ENCODE measurements around the gene ACP6. TPM values are rescaled to one million over a fixed set of nuclear protein-coding genes. Genes with fewer than 3 reads are reported as not detected.

The ACP6 gene
- total and polyA plus RNA-seq, 2 of the 13 experiments (the other 11 are each of a cell fraction or from before 2014, with no cell fraction given), result 18.1 to 33.7 TPM

DNA sequence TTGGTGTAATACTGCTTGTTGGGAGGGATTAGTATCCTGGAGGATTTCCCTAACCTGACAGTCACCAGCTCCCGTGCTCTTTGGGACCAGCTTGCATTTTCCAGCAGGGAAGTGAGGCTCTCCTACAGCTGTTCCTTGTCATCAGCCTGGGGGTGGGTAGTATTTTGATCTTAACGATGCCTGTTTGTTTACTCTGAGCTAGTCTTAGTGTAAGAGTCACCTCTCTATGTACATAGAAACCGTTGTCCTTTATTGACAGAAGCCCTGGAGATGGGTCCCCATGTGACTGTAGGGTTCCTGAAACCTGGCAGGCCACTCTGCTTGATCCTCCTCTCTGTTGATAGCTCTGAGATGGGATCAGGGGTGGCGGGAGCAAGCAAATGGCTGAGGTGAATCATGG, 58.0 kb downstream of the ACP6 start (continued):
- TF ChIP-seq, protein P1, sequence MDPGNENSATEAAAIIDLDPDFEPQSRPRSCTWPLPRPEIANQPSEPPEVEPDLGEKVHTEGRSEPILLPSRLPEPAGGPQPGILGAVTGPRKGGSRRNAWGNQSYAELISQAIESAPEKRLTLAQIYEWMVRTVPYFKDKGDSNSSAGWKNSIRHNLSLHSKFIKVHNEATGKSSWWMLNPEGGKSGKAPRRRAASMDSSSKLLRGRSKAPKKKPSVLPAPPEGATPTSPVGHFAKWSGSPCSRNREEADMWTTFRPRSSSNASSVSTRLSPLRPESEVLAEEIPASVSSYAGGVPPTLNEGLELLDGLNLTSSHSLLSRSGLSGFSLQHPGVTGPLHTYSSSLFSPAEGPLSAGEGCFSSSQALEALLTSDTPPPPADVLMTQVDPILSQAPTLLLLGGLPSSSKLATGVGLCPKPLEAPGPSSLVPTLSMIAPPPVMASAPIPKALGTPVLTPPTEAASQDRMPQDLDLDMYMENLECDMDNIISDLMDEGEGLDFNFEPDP (CRISPR knock-in tag; conservative IDR thresholded peaks at IDR 0.05), result no peak
- TF ChIP-seq FOSL1 (CRISPR knock-in tag; IDR thresholded peaks at IDR 0.05; ENCODE audit: borderline replicate concordance), result no peak; the same call in 1 of the 2 replicates
- TF ChIP-seq ZFP82 (CRISPR knock-in tag; IDR thresholded peaks at IDR 0.05; ENCODE audit: borderline replicate concordance), result no peak
- no peak for TF ChIP-seq ZNF747 (CRISPR knock-in tag; IDR thresholded peaks at IDR 0.05; ENCODE audit: borderline replicate concordance)
- TF ChIP-seq, protein P2, sequence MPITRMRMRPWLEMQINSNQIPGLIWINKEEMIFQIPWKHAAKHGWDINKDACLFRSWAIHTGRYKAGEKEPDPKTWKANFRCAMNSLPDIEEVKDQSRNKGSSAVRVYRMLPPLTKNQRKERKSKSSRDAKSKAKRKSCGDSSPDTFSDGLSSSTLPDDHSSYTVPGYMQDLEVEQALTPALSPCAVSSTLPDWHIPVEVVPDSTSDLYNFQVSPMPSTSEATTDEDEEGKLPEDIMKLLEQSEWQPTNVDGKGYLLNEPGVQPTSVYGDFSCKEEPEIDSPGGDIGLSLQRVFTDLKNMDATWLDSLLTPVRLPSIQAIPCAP (CRISPR knock-in tag; IDR thresholded peaks at IDR 0.05; ENCODE audit: low read depth), result no peak
- TF ChIP-seq, protein P3, sequence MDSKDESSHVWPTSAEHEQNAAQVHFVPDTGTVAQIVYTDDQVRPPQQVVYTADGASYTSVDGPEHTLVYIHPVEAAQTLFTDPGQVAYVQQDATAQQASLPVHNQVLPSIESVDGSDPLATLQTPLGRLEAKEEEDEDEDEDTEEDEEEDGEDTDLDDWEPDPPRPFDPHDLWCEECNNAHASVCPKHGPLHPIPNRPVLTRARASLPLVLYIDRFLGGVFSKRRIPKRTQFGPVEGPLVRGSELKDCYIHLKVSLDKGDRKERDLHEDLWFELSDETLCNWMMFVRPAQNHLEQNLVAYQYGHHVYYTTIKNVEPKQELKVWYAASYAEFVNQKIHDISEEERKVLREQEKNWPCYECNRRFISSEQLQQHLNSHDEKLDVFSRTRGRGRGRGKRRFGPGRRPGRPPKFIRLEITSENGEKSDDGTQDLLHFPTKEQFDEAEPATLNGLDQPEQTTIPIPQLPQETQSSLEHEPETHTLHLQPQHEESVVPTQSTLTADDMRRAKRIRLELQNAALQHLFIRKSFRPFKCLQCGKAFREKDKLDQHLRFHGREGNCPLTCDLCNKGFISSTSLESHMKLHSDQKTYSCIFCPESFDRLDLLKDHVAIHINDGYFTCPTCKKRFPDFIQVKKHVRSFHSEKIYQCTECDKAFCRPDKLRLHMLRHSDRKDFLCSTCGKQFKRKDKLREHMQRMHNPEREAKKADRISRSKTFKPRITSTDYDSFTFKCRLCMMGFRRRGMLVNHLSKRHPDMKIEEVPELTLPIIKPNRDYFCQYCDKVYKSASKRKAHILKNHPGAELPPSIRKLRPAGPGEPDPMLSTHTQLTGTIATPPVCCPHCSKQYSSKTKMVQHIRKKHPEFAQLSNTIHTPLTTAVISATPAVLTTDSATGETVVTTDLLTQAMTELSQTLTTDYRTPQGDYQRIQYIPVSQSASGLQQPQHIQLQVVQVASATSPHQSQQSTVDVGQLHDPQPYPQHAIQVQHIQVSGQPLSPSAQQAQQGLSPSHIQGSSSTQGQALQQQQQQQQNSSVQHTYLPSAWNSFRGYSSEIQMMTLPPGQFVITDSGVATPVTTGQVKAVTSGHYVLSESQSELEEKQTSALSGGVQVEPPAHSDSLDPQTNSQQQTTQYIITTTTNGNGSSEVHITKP (CRISPR knock-in tag; IDR thresholded peaks at IDR 0.05; ENCODE audit: low read depth), result peak; percentile 60; the same call in 1 of the 2 replicates
- no peak for TF ChIP-seq ZNF543 (CRISPR knock-in tag; IDR thresholded peaks at IDR 0.05)
- no peak for TF ChIP-seq ZNF839 (CRISPR knock-in tag; IDR thresholded peaks at IDR 0.05; ENCODE audit: borderline replicate concordance)
- TF ChIP-seq NCOA2 (CRISPR knock-in tag; IDR thresholded peaks at IDR 0.05), result peak; percentile 65
- TF ChIP-seq RFX5 (IDR thresholded peaks at IDR 0.05; ENCODE audit: low read depth, low read length), result peak; percentile 61; the same call in 1 of the 2 replicates
- TF ChIP-seq ZNF296 (CRISPR knock-in tag; conservative IDR thresholded peaks at IDR 0.05), result no peak
- TF ChIP-seq MED8 (CRISPR knock-in tag; IDR thresholded peaks at IDR 0.05; ENCODE audit: insufficient replicate concordance), result no peak
- TF ChIP-seq ZNF678 (CRISPR knock-in tag; IDR thresholded peaks at IDR 0.05), result no peak
- TF ChIP-seq FIP1L1 (IDR thresholded peaks at IDR 0.05; ENCODE audit: borderline replicate concordance, insufficient read depth, low read depth, low read length), result no peak
- TF ChIP-seq TCF12 (IDR thresholded peaks at IDR 0.05), result no peak
- no peak for TF ChIP-seq TCF12 (CRISPR knock-in tag; IDR thresholded peaks at IDR 0.05)
- TF ChIP-seq ZFX (CRISPR knock-in tag; IDR thresholded peaks at IDR 0.05; ENCODE audit: low read depth), result no peak
- no peak for TF ChIP-seq ZNF616 (CRISPR knock-in tag; IDR thresholded peaks at IDR 0.05; ENCODE audit: low read depth)
- TF ChIP-seq, protein P4, sequence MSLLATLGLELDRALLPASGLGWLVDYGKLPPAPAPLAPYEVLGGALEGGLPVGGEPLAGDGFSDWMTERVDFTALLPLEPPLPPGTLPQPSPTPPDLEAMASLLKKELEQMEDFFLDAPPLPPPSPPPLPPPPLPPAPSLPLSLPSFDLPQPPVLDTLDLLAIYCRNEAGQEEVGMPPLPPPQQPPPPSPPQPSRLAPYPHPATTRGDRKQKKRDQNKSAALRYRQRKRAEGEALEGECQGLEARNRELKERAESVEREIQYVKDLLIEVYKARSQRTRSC (CRISPR knock-in tag; IDR thresholded peaks at IDR 0.05; ENCODE audit: low read depth), result no peak
- TF ChIP-seq TOE1 (CRISPR knock-in tag; IDR thresholded peaks at IDR 0.05), result no peak
- TF ChIP-seq SIX1 (CRISPR knock-in tag; IDR thresholded peaks at IDR 0.05; ENCODE audit: borderline replicate concordance), result no peak
- TF ChIP-seq KLF6 (CRISPR knock-in tag; IDR thresholded peaks at IDR 0.05), result no peak
- no peak for TF ChIP-seq ZNF264 (CRISPR knock-in tag; IDR thresholded peaks at IDR 0.05)
- TF ChIP-seq ZNF446 (CRISPR knock-in tag; IDR thresholded peaks at IDR 0.05), result no peak
- TF ChIP-seq, protein P5, sequence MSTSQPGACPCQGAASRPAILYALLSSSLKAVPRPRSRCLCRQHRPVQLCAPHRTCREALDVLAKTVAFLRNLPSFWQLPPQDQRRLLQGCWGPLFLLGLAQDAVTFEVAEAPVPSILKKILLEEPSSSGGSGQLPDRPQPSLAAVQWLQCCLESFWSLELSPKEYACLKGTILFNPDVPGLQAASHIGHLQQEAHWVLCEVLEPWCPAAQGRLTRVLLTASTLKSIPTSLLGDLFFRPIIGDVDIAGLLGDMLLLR (CRISPR knock-in tag; IDR thresholded peaks at IDR 0.05), result no peak
